Measurements from ENCODE around the gene MYLIP.
A peak's percentile ranks its signal among the peaks of the same experiment; 100 is the strongest.

The MYLIP gene

DNA sequence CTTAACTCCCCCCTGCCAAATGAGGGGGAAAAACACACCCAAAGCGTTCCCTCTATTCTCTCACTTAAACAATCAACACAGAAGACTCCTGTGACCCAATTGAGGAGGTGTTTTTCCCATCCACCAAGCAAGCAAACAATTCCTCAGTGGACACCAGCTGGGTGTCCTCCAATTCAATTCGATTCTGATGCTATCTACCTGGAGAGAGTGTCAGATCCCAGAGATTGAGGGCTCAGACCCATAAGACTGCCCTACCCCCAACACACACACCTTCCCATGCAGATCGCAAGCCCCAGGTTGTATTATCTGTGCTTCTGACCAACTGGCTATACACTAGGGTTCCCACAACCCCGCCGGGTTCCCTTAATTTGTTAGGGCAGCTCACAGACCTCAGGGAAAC lies 36.8 kb downstream of the MYLIP start:
- DNase-seq (ENCODE audit: low read depth) = no peak
- TF ChIP-seq, protein P1, sequence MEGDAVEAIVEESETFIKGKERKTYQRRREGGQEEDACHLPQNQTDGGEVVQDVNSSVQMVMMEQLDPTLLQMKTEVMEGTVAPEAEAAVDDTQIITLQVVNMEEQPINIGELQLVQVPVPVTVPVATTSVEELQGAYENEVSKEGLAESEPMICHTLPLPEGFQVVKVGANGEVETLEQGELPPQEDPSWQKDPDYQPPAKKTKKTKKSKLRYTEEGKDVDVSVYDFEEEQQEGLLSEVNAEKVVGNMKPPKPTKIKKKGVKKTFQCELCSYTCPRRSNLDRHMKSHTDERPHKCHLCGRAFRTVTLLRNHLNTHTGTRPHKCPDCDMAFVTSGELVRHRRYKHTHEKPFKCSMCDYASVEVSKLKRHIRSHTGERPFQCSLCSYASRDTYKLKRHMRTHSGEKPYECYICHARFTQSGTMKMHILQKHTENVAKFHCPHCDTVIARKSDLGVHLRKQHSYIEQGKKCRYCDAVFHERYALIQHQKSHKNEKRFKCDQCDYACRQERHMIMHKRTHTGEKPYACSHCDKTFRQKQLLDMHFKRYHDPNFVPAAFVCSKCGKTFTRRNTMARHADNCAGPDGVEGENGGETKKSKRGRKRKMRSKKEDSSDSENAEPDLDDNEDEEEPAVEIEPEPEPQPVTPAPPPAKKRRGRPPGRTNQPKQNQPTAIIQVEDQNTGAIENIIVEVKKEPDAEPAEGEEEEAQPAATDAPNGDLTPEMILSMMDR (IDR thresholded peaks at IDR 0.05; ENCODE audit: low read length, missing control alignments) = no peak
- no peak overlapping the region for H3K4me3 ChIP-seq (replicated peaks; ENCODE audit: low read depth, low read length)

DNA sequence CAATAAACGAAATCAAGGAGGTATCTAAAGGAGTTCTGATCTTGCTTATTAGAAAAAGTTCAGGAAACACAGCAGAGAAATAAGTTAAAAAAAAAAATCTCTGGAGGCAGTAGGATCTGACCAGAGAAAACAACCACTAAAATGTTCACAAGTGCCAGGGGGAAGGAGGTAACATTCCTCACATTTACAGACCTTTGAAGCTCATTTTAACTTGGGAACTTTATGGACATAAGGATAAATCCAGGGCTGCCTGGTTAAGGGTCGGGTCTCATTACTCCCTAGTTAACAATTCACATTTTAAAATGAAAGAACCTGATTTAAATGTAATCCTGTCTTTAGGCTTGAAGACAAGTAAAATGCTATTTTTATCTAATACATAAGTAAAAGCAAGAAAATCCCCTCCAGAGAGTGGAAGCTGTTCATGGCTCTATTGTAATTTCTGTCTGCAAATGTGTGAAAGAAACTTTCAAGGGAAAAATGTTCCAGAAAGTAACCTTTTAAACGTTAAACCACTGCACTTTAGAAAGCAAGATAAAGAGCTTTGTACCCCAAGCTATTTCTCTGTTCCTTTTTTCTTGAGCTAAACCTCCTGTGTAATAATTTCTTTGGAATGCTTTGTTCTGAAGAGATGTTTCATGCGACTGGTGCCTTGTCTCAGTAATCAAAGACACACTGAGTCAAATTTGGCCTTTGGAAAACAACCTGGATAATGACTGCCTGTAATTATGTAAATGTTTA lies 38.2 kb downstream of the MYLIP start:
- TF ChIP-seq, protein P1 (IDR thresholded peaks at IDR 0.05; ENCODE audit: low read length, missing control alignments) = no peak
- H3K4me3 ChIP-seq (replicated peaks; ENCODE audit: low read depth, low read length) = no peak overlapping the region
- no peak for DNase-seq (ENCODE audit: low read depth)

- TF ChIP-seq, protein P1 (IDR thresholded peaks at IDR 0.05; ENCODE audit: low read length, missing control alignments) = no peak
- DNase-seq (ENCODE audit: low read depth) = no peak
- no peak overlapping the region for H3K4me3 ChIP-seq (replicated peaks; ENCODE audit: low read depth, low read length)
Observed at GRCh38 chr6:16168121-16168520, 39.2 kb downstream of the MYLIP start.

DNA sequence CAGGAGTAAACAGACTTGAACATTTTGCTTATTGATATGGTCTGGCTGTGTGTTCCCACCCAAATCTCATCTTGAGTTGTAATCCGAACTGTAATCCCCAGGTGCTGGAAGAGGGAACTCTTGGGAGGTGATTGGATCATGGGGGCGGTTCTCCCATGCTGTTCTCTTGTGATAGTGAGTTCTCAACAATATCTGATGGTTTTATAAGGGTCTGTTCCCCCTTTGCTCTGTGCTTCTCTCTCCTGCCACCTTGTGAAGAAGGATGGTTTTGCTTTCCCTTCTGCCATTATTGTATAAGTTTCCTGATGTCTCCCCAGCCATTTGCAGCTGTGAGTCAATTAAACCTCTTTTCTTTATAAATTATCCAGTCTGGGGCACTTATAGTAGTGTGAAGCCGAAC lies 40.0 kb downstream of the MYLIP start:
- H3K4me3 ChIP-seq (replicated peaks; ENCODE audit: low read depth, low read length) = no peak overlapping the region
- TF ChIP-seq, protein P1 (IDR thresholded peaks at IDR 0.05; ENCODE audit: low read length, missing control alignments) = peak; percentile 79
- DNase-seq (ENCODE audit: low read depth) = peak; percentile 65

DNA sequence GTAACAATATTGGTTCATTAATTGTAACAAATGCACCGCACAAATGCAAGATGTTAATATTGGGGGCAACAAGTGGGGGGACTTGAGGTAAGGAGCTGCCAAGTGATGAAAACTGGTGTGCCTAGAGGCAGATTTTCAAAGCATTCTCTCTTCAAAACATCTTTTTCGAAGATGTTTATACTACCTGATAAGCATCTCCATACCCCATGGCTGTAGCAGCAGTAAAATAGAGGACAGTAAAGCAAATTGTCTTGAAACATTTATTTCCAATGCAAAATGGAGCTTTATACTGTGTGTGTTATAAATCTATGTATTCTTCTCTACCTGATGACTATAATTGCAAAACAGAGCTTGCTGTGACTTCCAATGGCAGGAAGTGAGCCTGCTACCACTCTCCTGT lies 42.5 kb downstream of the MYLIP start:
- no peak for DNase-seq (ENCODE audit: low read depth)
- TF ChIP-seq, protein P1 (IDR thresholded peaks at IDR 0.05; ENCODE audit: low read length, missing control alignments) = no peak
- no peak overlapping the region for H3K4me3 ChIP-seq (replicated peaks; ENCODE audit: low read depth, low read length)

DNA sequence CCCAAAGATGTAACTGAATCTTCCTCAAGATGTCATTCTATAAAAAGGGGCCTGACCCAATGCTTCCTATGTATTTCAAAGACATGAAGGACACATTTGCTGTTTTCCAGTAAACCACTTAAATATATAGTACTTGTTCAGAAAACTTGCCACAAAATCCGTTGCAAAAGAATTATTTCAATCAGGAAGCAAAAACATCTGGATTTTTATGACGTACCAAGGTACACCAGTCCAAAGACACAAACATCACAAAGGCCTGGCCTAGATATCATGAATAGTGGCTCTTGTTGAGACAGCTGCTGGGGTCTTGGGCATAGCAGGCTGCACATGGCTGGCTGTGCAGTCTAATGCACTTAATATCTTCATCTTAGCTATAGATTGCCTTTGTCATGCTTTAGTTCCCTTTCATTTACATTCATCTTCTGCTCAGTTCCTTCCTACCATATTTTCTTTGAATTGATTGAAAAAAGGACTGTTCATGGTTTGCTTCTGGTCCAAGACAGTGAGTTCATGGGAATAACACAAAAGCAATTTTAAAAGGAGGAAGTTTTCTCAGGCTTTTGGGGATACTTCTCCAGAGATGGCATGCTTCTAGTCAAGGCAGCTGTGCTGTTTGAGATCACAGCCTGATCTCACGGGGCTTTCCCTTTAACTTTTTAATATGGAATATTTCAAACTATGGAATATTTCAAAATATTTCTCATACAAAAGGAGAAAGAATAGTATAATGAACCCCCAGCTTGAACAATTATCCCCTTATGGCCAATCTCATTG lies 44.5 kb downstream of the MYLIP start:
- TF ChIP-seq, protein P1 (IDR thresholded peaks at IDR 0.05; ENCODE audit: low read length, missing control alignments) = no peak
- DNase-seq (ENCODE audit: low read depth) = no peak
- no peak overlapping the region for H3K4me3 ChIP-seq (replicated peaks; ENCODE audit: low read depth, low read length)
